ENCODE measurements around the gene MTFR2.

MTFR2 gene

DNA sequence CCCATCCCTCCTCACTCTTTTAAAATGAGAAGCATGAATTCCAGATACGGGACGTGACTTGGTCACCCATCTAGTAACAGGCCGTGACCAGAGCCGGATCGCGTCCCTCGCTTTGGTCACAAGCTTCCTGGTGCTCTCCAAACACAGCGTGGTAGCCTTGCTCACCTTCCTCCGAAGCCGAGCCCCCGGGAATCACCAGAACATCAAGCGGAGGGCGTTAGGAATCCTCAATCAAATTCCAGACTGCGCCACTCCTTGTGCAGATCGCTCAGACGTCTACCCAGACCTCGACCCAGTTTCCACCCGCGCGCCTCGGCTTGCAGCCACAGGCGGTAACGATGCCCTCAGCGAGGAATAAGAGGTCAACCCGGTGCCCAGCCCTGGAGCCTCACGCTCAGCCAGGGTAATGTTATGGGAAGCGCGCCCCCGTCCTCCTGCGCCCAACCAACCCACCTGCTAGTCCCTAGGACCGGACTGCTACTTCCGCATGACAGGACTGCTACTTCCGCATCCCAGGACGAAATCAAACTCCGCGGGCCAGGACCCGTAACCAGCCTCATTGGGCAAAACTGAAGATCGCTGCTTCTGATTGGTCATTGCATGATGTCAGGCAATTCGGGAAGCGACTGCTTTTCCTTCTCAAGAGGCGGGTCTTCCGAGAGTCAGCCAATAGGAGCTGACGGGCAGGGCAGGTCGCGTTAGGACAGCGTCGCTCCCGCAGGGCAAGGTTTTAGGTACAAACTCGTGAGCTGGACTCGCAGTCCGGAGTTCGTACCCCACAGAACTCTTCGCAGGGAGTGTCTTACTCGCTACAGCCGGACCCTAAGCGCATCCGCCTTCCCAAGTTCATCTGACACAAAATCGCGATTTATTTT is at the start of gene MTFR2:
TSS of gene MTFR2 (minus strand) at position 501 of the 875 bp plus-strand sequence. CDS start 1,212 bp downstream, outside the sequence.
- DNase-seq (ENCODE audit: low read depth) = peak; percentile 83

GRCh38 chr6:136294621-136295020 is 44.5 kb upstream of the MTFR2 start:
- no peak for DNase-seq (ENCODE audit: low read depth)

DNA sequence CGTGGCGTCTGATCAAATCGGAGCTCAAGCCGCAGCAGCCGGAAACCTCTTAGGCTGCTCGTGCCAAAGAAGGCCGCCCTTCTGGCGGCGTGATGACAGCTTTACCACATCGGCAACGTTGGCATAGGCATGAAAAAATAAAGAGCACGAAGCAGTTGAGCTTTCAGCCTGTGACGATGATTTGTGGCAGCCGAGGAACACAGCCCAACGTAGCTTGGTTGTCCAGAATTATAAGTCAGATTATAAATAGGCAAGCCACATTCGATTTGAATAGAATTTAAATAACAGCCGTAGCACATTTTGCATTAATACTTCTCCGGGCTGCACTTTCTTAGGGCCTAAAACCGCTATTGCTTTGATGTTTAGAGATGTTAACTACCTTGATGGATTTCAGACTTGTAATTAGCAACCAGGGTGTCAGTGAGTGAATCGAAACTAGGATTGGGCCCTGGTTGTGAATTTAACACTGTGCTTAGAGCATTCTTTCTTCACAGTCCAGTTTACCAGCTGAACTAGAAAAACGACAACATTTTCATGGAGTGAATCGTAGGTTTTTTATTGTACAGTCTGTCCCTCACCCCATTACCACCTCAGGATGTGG is 40.4 kb upstream of the MTFR2 start:
- DNase-seq (ENCODE audit: low read depth) = peak; percentile 62

DNA sequence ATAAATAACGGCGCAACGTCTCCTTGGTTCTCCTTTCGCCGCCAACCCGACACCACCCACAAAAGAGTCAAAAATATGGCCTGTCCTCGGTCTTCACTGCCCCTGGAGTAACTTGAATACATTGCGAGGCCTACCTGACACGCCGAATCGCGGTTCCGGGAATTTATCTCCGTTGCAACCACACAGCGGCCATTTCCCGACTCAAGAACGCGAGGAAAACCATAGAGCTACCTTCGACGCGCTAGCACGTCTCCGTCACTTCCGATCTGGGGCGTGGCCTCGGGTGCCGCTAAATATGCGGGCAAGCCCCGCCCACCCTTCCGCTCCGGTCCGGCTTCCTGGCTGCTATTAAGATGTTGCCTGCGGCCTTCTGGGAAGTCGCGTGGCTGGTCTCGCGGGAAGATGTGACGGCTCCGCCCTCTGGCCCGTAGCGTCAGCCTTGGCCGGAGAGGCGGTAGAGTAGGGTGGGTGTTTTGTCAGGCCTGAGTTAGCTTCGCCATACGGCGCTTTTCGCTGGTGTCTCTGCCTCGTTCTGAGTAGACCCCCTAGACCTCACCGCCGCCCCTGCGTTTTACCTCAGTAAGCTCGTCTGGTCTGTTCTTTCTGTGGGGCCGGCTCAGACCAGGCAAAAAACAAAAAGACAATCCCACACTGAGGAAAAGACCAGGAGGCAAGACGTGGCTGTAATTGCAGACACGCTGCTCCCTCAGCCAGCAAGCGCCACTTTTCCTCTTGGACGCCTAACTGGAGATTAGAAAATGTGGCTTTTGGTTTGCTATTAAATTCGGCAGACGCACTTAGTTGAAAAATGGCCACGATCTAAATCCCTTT is 39.7 kb upstream of the MTFR2 start, which contains the start of gene BCLAF1:
TSS of gene BCLAF1 (minus strand) at position 268 of the 831 bp plus-strand sequence. CDS start 9,980 bp downstream, outside the sequence.
- DNase-seq (ENCODE audit: low read depth) = peak; percentile 99

DNA sequence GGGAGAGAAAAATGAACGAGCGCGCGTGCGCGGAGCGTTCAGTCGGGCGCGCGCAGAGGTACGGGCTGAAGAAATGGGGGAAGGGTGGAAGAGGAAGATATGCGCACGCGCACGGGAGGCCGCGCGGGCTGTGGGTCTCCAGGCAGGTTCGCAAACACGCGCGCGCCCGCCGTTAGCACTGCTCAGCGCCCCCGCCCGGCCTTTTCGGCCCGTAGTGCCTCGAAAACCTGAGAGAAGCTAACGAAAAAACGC is 39.1 kb upstream of the MTFR2 start:
- peak; percentile 89 for DNase-seq (ENCODE audit: low read depth)

GRCh38 chr6:136288566-136289326 is 38.6 kb upstream of the MTFR2 start:
- DNase-seq (ENCODE audit: low read depth) = peak; percentile 81

DNA sequence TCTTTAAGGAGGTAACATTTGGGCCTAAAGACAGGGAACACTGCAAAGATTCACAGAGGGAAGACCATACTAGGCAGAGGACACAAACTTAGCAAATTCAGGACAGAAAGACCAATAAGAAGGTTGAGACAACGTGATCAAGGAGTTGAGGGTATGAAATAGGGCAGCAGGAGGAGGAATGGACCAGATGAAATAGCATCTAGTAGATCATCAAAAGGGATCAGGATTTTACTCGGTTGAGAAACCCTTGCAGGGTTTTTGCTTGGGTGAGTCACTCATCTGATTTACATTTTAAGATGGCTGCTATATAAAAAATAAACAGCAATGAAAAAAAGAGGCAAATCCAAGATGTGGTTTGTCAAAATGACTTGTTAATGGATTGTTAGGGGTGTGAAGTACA is 34.8 kb upstream of the MTFR2 start:
- DNase-seq (ENCODE audit: low read depth) = no peak

GRCh38 chr6:136282906-136283305 is 32.8 kb upstream of the MTFR2 start:
- no peak for DNase-seq (ENCODE audit: low read depth)

GRCh38 chr6:136280032-136280609 is 30.0 kb upstream of the MTFR2 start:
- DNase-seq (ENCODE audit: low read depth) = no peak

GRCh38 chr6:136274062-136274461 is 24.0 kb upstream of the MTFR2 start:
- no peak for DNase-seq (ENCODE audit: low read depth)

GRCh38 chr6:136265101-136265500 is 15.0 kb upstream of the MTFR2 start:
- no peak for DNase-seq (ENCODE audit: low read depth)

DNA sequence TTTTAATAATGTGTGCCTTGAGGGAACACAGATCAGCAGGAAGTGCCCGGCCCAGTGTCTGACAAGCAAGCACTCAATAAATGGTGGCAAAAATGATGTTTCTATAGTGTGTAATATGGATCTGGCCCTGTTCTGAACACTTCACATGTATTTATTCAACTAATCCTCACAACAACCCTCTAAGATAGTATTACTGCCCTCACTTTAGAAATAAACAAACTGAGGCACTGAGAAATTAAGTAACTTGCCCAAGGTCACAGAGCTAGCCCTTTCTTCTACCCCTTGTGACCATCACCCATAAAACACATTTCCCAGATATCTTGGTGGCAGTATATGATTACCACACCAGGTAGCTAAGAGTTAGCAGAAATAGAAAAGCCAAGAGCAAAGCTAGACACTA is 12.8 kb upstream of the MTFR2 start:
- no peak for DNase-seq (ENCODE audit: low read depth)

GRCh38 chr6:136254851-136255466 is 4.8 kb upstream of the MTFR2 start:
- DNase-seq (ENCODE audit: low read depth) = no peak

DNA sequence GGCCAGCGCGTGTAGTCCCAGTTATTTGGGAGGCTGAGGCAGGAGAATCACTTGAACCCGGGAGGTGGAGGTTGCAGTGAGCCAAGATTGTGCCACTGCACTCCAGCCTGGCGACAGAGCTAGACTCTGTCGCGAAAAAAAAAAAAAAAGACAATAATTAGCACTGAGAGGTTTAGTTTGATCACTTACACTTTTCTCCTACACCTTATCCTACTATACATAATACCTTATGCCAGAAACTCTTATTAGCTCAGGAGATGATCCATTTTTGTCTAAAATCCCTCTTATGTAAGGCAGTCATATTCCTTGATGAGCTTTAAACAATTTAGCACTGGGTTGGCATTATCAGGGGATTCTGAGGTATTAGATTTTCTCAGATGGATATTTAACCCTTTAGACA is 3.6 kb upstream of the MTFR2 start:
- no peak for DNase-seq (ENCODE audit: low read depth)

DNA sequence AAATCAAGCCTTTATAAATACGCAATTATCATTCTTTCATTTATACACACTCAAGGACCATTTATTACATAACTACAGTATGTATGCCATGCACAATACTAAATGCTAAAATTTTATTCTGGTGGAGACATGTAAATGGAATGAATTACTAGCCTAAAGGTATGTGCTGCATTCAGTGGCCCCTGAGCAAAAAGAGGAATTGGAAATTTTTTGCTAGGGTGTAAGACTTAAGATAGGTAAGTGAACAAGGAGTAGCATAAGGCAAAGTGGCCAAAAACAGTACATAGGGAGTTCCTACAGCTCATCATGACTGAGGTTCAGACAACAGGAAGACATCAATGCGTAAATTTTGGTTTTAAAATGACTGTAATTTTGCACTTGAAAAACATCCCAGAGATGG is 2.3 kb upstream of the MTFR2 start:
- DNase-seq (ENCODE audit: low read depth) = no peak

- DNase-seq (ENCODE audit: low read depth) = no peak
Measured at GRCh38 chr6:136251394-136251793, 1.3 kb upstream of the MTFR2 start.

DNA sequence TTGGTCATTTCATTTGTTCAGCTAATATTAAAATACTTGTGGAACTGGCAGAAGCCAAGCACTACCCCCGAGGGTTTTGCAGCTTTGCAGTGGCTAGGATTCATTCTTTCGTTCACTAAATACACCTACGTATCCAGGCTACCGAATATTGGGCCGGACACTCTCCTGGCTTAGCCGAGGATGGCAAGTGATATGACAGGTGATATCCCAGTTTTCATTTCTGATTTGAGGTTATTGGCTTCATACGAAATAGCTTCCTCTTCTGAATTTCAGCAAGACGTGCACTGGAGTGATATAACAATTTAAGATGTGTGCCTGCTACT is 536 bp upstream of the MTFR2 start:
- no peak for DNase-seq (ENCODE audit: low read depth)

GRCh38 chr6:136249336-136249735 is 775 bp downstream of the MTFR2 start:
- DNase-seq (ENCODE audit: low read depth) = no peak

GRCh38 chr6:136244061-136244616 is 6.0 kb downstream of the MTFR2 start:
- no peak for DNase-seq (ENCODE audit: low read depth)

DNA sequence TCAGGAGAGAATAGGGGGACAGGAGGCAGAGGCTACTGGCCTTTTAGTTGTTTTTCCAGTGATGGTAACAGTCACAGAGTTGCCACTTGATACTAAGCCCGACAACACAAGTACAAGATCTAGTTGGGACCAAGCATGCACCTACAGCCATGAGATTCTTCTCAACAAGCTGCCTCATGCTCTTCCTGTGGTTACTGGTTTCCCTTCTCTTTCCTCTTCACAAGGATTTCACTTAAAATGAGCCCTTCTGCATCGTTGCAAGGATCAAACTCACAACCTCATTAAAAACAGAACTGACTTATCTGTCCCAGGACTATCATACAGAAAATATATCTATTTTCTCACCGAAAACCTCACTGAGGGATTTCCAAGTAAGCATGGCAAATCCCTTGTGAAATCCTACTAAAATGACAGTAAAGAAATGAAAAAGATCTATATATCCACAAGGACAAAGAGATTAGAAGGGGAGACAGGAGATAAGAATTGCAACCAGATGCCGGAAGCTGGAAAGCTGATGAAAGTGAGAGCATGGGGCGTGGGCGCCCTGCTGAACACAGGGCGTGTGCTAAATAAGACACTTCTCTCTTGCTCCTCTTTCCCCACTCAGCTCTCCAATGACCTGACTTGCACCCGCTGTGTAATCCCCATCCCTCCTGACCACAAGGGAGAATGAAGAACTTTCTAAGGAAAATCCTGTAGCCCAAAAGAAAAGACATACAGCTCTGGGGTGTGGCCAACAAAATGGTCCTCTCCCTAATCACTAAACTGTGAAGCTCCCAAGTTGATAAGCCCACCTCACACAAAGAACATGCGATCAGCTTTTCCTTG is 13.4 kb downstream of the MTFR2 start:
- no peak for DNase-seq (ENCODE audit: low read depth)

Measured in activated T-helper 9 cell treated with anti-CD3 and anti-CD28 coated beads, Interleukin-2, amount 50 U/mL, for 16 hours (primary cell).